ENCODE results near the gene PPP3R1.

PPP3R1 gene

DNA sequence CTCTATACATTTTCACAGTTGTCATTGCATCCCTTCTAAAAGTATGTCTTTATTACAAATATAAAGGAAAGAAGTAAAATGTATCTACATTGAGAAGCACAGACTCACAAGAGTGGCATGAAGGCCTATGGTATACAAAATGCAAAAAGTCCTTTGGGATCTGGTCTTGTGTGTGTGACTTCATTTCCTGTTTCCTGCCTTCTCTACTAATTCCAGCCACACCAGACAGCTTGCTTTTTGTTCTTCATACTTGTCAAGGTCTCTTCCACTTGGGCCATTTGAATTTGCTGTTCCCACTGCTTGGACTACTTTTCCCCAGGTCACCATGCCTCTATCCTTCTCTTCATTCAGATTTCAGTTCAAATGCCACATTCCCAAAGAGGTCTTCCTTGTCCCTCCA, 101.3 kb downstream of the PPP3R1 start:
- no peak for DNase-seq (ENCODE audit: low spot score)

GRCh38 chr2:68141875-68142274, 110.5 kb downstream of the PPP3R1 start:
- no peak for DNase-seq (ENCODE audit: low spot score)

DNA sequence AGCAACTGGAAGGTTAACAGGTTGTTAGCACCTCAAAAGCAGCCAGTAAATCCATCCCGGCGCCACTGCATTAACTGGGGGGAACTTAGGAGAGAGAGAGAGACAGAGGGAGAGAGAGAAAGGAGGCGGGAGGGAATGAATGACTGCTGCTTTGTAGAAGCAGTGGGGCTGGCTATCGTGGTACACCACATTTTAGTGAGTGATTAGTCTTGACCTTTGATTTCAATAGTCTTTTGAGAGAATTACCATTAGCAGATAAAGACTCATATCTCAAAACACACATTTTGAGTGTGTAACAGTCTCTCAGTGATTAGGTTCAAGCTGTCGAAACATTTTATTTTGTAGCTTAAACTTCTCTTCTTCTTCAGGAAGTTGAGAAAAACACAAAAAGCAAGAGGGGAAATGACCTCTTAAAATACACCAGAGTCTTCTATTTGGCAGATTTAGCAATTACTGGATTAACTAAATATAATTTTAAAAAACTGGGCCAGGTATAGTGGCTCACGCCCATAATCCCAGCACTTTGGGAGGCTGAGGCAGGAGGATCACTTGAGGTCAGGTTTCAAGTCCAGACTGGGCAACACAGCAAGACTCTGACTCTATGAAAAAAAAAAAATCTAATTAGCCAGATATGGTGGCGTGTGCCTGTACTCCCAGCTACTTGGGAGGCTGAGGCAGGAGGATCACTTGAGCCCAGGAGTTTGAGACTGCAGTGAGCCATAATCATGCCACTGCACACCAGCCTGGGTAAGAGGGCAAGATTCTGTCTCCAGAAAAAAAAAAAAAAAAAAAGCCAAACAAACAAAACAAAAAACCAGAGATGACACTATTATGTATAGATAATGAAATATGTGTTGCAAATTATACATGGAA, 116.6 kb downstream of the PPP3R1 start:
- no peak for DNase-seq (ENCODE audit: low spot score)

DNA sequence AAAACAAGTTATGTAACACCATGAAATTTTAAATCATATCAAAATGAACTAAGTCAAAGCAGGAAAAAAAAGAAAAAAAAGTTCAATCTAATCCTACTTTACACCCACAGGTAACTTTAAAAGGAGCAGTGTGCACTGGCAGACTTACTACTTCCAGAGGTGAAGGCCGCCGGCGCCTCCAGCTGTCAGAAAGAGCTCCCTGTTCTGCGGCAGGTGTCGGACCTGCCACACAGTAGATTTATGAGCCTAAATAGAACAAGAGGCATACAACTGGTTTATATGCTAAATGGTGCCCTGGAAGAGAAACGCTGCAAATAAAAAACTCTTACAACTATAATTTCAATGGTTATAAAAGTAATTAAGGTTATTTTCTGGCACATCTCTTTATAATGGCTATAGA, 117.8 kb downstream of the PPP3R1 start:
- DNase-seq (ENCODE audit: low spot score): no peak

GRCh38 chr2:68134120-68134519, 118.2 kb downstream of the PPP3R1 start:
- DNase-seq (ENCODE audit: low spot score): no peak

All from pons (tissue), 1 donor.